K562 treated with DMSO at 1 percent for 24 hours (cell line): ENCODE results near the gene DDX47. TPM values are rescaled to one million over a fixed set of nuclear protein-coding genes. Genes with fewer than 3 reads are reported as not detected.

Experiments
- total RNA-seq: library from RNA; unstranded; fragments of 300-600 nt; gene quantifications from 2 replicates; pipeline ENCODE4 v1.2.3, GENCODE V29; 2022; ENCODE audit warnings: low read depth; ENCODE audit not compliant: insufficient read depth

The DDX47 gene
- total RNA-seq, result 15.6 and 17.9 TPM in 2 replicates

GRCh38 chr12:12813120-12814101 is at the start of gene DDX47:
TSS of gene DDX47 (plus strand) at chr12:12813346. CDS start at chr12:12813368, 22 bp downstream.

GRCh38 chr12:12784911-12785814 is 28.0 kb upstream of the DDX47 start, which contains the start of gene APOLD1:
TSS of gene APOLD1 (plus strand) at chr12:12785659. CDS start at chr12:12785692, 33 bp downstream.

Other genes starting within 250 kb of the DDX47 start
- gene CREBL2, start 201.5 kb upstream of the DDX47 start, total RNA-seq, result 7.1 and 9.4 TPM in 2 replicates
- 1.6 and 1.7 TPM in 2 replicates for gene GPR19, start 117.2 kb upstream of the DDX47 start, total RNA-seq
- gene CDKN1B, start 96.0 kb upstream of the DDX47 start, total RNA-seq, result 30.8 and 33.4 TPM in 2 replicates
- gene APOLD1, start 27.7 kb upstream of the DDX47 start, total RNA-seq, result 1.1 and 1.4 TPM in 2 replicates
- gene GPRC5A, start 78.2 kb downstream of the DDX47 start, total RNA-seq, result not detected in 2 replicates
- not detected in 2 replicates for gene GPRC5D, start 138.8 kb downstream of the DDX47 start, total RNA-seq
- 16.2 and 17.3 TPM in 2 replicates for gene HEBP1, start 186.9 kb downstream of the DDX47 start, total RNA-seq
- 2.4 and 5.0 TPM in 2 replicates for gene FAM234B, start 231.0 kb downstream of the DDX47 start, total RNA-seq